Measurements from ENCODE around the gene DGKA. TPM values are rescaled to one million over a fixed set of nuclear protein-coding genes. Genes with fewer than 3 reads are reported as not detected.

The DGKA gene
- total and polyA plus RNA-seq, 2 of the 13 experiments (the other 11 are each of a cell fraction or from before 2014, with no cell fraction given): 2.4 to 5.4 TPM

DNA sequence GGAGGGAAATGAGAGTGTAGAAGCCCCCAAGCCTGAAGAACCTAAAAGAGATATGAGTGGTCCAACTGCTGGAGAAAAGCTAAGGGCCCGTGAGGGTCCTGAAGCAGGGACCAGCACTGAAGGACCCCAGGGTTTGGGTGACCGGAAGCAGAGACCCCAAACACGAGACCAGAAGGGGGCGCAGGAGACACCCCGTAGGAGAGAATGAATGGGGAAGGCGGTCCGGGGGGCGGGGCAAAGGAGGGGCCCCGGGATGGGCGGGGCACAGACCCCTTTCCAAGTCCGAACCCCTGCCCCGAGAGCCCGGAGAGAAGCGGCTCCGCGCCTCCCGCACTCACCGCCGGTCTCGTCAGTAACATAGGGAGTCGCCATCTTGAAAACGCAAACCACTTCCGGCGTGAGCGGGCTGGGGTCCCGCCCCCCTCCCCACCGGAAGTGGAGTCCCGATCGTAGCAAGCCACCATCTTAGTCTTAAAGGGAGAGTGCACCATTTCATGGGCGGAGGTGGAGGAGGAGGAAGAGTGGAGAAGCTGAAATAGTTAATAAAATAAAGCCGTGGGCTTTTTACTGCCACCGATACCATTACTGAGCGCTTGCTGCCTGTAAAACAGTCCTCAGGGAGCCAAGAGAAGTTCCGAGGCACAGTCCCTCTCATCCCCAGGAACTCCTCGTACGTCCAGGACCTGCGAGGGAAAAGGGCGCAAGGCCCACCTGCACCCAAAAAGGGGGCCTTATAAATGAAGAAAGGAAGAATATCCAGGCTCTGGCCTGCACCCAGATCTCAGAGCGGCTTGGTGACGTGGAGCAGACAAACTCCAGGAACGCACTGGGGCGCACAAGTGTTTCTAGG, 4.0 kb upstream of the DGKA start (continued):
- TF ChIP-seq, protein P1, sequence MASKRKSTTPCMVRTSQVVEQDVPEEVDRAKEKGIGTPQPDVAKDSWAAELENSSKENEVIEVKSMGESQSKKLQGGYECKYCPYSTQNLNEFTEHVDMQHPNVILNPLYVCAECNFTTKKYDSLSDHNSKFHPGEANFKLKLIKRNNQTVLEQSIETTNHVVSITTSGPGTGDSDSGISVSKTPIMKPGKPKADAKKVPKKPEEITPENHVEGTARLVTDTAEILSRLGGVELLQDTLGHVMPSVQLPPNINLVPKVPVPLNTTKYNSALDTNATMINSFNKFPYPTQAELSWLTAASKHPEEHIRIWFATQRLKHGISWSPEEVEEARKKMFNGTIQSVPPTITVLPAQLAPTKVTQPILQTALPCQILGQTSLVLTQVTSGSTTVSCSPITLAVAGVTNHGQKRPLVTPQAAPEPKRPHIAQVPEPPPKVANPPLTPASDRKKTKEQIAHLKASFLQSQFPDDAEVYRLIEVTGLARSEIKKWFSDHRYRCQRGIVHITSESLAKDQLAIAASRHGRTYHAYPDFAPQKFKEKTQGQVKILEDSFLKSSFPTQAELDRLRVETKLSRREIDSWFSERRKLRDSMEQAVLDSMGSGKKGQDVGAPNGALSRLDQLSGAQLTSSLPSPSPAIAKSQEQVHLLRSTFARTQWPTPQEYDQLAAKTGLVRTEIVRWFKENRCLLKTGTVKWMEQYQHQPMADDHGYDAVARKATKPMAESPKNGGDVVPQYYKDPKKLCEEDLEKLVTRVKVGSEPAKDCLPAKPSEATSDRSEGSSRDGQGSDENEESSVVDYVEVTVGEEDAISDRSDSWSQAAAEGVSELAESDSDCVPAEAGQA (IDR thresholded peaks at IDR 0.05; ENCODE audit: low read depth): peak; percentile 95
- TF ChIP-seq, protein P1 (CRISPR knock-in tag; IDR thresholded peaks at IDR 0.05; ENCODE audit: borderline replicate concordance): 0 out of 2 replicates have a peak, but pooled peaks have one; percentile 25
- TF ChIP-seq ZSCAN25 (CRISPR knock-in tag; IDR thresholded peaks at IDR 0.05): no peak
- peak; percentile 40; the same call in 1 of the 2 replicates for TF ChIP-seq MEIS2 (CRISPR knock-in tag; IDR thresholded peaks at IDR 0.05)
- peak; percentile 86 for TF ChIP-seq GATAD1 (CRISPR knock-in tag; IDR thresholded peaks at IDR 0.05)
- TF ChIP-seq PHF5A (CRISPR knock-in tag; IDR thresholded peaks at IDR 0.05; ENCODE audit: low read depth, unreplicated experiment): no peak
- 0 out of 2 replicates have a peak, but pooled peaks have one; percentile 11 for TF ChIP-seq HDAC1 (CRISPR knock-in tag; IDR thresholded peaks at IDR 0.05)
- no peak for TF ChIP-seq ZFP1 (CRISPR knock-in tag; IDR thresholded peaks at IDR 0.05)
- TF ChIP-seq, protein P2, sequence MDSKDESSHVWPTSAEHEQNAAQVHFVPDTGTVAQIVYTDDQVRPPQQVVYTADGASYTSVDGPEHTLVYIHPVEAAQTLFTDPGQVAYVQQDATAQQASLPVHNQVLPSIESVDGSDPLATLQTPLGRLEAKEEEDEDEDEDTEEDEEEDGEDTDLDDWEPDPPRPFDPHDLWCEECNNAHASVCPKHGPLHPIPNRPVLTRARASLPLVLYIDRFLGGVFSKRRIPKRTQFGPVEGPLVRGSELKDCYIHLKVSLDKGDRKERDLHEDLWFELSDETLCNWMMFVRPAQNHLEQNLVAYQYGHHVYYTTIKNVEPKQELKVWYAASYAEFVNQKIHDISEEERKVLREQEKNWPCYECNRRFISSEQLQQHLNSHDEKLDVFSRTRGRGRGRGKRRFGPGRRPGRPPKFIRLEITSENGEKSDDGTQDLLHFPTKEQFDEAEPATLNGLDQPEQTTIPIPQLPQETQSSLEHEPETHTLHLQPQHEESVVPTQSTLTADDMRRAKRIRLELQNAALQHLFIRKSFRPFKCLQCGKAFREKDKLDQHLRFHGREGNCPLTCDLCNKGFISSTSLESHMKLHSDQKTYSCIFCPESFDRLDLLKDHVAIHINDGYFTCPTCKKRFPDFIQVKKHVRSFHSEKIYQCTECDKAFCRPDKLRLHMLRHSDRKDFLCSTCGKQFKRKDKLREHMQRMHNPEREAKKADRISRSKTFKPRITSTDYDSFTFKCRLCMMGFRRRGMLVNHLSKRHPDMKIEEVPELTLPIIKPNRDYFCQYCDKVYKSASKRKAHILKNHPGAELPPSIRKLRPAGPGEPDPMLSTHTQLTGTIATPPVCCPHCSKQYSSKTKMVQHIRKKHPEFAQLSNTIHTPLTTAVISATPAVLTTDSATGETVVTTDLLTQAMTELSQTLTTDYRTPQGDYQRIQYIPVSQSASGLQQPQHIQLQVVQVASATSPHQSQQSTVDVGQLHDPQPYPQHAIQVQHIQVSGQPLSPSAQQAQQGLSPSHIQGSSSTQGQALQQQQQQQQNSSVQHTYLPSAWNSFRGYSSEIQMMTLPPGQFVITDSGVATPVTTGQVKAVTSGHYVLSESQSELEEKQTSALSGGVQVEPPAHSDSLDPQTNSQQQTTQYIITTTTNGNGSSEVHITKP (CRISPR knock-in tag; IDR thresholded peaks at IDR 0.05; ENCODE audit: low read depth): no peak
- no peak for TF ChIP-seq ZNF224 (CRISPR knock-in tag; IDR thresholded peaks at IDR 0.05)
- TF ChIP-seq SP140L (CRISPR knock-in tag; IDR thresholded peaks at IDR 0.05; ENCODE audit: borderline replicate concordance): no peak
- TF ChIP-seq U2AF2 (IDR thresholded peaks at IDR 0.05; ENCODE audit: low read depth, low read length): no peak
- no peak for TF ChIP-seq ZNF703 (CRISPR knock-in tag; IDR thresholded peaks at IDR 0.05; ENCODE audit: borderline replicate concordance)
- TF ChIP-seq KDM2A (CRISPR knock-in tag; IDR thresholded peaks at IDR 0.05; ENCODE audit: borderline replicate concordance, low read depth): peak; percentile 56; the same call in 1 of the 2 replicates
- TF ChIP-seq ZNF644 (CRISPR knock-in tag; IDR thresholded peaks at IDR 0.05; ENCODE audit: low read depth): no peak
- TF ChIP-seq ZNF776 (CRISPR knock-in tag; IDR thresholded peaks at IDR 0.05): no peak; the same call in 1 of the 2 replicates
- TF ChIP-seq BHLHE40 (IDR thresholded peaks at IDR 0.05; ENCODE audit: low read length): no peak
- TF ChIP-seq ZNF501 (CRISPR knock-in tag; IDR thresholded peaks at IDR 0.05): no peak; the same call in 1 of the 2 replicates
- TF ChIP-seq ZFP62 (CRISPR knock-in tag; IDR thresholded peaks at IDR 0.05): no peak
- TF ChIP-seq KDM3A (CRISPR knock-in tag; IDR thresholded peaks at IDR 0.05; ENCODE audit: low read depth): no peak
- TF ChIP-seq HNRNPLL (IDR thresholded peaks at IDR 0.05; ENCODE audit: low read depth, low read length, poor library complexity, severe bottlenecking): no peak
- TF ChIP-seq SPEN (CRISPR knock-in tag; IDR thresholded peaks at IDR 0.05; ENCODE audit: low read depth): peak; percentile 22; the same call in 1 of the 2 replicates
